A673 (cell line): ENCODE measurements around the gene SLC26A2.

Experiments used
- CTCF ChIP-seq: fragments of 300-800, 200-600 bp; sonication (generic); conservative IDR thresholded peaks from 2 replicates; pipeline ENCODE4 v1.5.1; 2017; ENCODE audit warnings: low read depth, mild to moderate bottlenecking, antibody characterized with exemption, low read length, moderate library complexity, mixed read lengths
- EZH2 ChIP-seq: fragments of 200-600 bp; sonication (generic); IDR thresholded peaks from 2 replicates; pipeline ENCODE4 v1.6.1; 2017; ENCODE audit warnings: borderline replicate concordance, low read depth, mild to moderate bottlenecking, mixed read lengths, antibody characterized with exemption, low read length; ENCODE audit not compliant: poor library complexity, severe bottlenecking

GRCh38 chr5:149969181-149969930, 8.8 kb downstream of the SLC26A2 start:
- no peak for TF ChIP-seq CTCF
- no peak for TF ChIP-seq EZH2
